ENCODE results near the gene PTCH2. TPM values are rescaled to one million over a fixed set of nuclear protein-coding genes. Genes with fewer than 3 reads are reported as not detected.

PTCH2 gene
- total and polyA plus RNA-seq, 2 of the 13 experiments (the other 11 are each of a cell fraction or from before 2014, with no cell fraction given) = 0.60 to 1.5 TPM

GRCh38 chr1:44835738-44836675 is 7.0 kb downstream of the PTCH2 start (continued):
- TF ChIP-seq, protein P1, sequence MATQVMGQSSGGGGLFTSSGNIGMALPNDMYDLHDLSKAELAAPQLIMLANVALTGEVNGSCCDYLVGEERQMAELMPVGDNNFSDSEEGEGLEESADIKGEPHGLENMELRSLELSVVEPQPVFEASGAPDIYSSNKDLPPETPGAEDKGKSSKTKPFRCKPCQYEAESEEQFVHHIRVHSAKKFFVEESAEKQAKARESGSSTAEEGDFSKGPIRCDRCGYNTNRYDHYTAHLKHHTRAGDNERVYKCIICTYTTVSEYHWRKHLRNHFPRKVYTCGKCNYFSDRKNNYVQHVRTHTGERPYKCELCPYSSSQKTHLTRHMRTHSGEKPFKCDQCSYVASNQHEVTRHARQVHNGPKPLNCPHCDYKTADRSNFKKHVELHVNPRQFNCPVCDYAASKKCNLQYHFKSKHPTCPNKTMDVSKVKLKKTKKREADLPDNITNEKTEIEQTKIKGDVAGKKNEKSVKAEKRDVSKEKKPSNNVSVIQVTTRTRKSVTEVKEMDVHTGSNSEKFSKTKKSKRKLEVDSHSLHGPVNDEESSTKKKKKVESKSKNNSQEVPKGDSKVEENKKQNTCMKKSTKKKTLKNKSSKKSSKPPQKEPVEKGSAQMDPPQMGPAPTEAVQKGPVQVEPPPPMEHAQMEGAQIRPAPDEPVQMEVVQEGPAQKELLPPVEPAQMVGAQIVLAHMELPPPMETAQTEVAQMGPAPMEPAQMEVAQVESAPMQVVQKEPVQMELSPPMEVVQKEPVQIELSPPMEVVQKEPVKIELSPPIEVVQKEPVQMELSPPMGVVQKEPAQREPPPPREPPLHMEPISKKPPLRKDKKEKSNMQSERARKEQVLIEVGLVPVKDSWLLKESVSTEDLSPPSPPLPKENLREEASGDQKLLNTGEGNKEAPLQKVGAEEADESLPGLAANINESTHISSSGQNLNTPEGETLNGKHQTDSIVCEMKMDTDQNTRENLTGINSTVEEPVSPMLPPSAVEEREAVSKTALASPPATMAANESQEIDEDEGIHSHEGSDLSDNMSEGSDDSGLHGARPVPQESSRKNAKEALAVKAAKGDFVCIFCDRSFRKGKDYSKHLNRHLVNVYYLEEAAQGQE (IDR thresholded peaks at IDR 0.05; ENCODE audit: borderline replicate concordance in 1 of 2, low read depth in 1 of 2, low read length in 2 of 2) = no peak
- no peak for TF ChIP-seq ZNF7 (CRISPR knock-in tag; IDR thresholded peaks at IDR 0.05)
- no peak for TF ChIP-seq BORCS8-MEF2B (CRISPR knock-in tag; IDR thresholded peaks at IDR 0.05)
- TF ChIP-seq NBN (conservative IDR thresholded peaks at IDR 0.05) = no peak
- TF ChIP-seq CREBL2 (CRISPR knock-in tag; IDR thresholded peaks at IDR 0.05; ENCODE audit: borderline replicate concordance) = no peak
- no peak for TF ChIP-seq U2AF1 (optimal IDR thresholded peaks at IDR 0.05; ENCODE audit: low read depth, low read length)
- no peak for TF ChIP-seq ZNF724P (CRISPR knock-in tag; IDR thresholded peaks at IDR 0.05; ENCODE audit: borderline replicate concordance)
- 0 out of 2 replicates have a peak, but pooled peaks have one; percentile 11 for TF ChIP-seq BCL6 (CRISPR knock-in tag; IDR thresholded peaks at IDR 0.05)
- TF ChIP-seq, protein P2, sequence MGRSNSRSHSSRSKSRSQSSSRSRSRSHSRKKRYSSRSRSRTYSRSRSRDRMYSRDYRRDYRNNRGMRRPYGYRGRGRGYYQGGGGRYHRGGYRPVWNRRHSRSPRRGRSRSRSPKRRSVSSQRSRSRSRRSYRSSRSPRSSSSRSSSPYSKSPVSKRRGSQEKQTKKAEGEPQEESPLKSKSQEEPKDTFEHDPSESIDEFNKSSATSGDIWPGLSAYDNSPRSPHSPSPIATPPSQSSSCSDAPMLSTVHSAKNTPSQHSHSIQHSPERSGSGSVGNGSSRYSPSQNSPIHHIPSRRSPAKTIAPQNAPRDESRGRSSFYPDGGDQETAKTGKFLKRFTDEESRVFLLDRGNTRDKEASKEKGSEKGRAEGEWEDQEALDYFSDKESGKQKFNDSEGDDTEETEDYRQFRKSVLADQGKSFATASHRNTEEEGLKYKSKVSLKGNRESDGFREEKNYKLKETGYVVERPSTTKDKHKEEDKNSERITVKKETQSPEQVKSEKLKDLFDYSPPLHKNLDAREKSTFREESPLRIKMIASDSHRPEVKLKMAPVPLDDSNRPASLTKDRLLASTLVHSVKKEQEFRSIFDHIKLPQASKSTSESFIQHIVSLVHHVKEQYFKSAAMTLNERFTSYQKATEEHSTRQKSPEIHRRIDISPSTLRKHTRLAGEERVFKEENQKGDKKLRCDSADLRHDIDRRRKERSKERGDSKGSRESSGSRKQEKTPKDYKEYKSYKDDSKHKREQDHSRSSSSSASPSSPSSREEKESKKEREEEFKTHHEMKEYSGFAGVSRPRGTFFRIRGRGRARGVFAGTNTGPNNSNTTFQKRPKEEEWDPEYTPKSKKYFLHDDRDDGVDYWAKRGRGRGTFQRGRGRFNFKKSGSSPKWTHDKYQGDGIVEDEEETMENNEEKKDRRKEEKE (IDR thresholded peaks at IDR 0.05) = no peak
- TF ChIP-seq ZBTB10 (CRISPR knock-in tag; IDR thresholded peaks at IDR 0.05; ENCODE audit: borderline replicate concordance) = no peak
- 0 out of 2 replicates have a peak, but pooled peaks have one; percentile 31 for TF ChIP-seq THAP11 (CRISPR knock-in tag; IDR thresholded peaks at IDR 0.05)
- 0 out of 2 replicates have a peak, but pooled peaks have one; percentile 24 for TF ChIP-seq ELF1 (CRISPR knock-in tag; IDR thresholded peaks at IDR 0.05)
- TF ChIP-seq ATF7-NPFF (CRISPR knock-in tag; IDR thresholded peaks at IDR 0.05; ENCODE audit: low read depth) = no peak
- TF ChIP-seq, protein P3, sequence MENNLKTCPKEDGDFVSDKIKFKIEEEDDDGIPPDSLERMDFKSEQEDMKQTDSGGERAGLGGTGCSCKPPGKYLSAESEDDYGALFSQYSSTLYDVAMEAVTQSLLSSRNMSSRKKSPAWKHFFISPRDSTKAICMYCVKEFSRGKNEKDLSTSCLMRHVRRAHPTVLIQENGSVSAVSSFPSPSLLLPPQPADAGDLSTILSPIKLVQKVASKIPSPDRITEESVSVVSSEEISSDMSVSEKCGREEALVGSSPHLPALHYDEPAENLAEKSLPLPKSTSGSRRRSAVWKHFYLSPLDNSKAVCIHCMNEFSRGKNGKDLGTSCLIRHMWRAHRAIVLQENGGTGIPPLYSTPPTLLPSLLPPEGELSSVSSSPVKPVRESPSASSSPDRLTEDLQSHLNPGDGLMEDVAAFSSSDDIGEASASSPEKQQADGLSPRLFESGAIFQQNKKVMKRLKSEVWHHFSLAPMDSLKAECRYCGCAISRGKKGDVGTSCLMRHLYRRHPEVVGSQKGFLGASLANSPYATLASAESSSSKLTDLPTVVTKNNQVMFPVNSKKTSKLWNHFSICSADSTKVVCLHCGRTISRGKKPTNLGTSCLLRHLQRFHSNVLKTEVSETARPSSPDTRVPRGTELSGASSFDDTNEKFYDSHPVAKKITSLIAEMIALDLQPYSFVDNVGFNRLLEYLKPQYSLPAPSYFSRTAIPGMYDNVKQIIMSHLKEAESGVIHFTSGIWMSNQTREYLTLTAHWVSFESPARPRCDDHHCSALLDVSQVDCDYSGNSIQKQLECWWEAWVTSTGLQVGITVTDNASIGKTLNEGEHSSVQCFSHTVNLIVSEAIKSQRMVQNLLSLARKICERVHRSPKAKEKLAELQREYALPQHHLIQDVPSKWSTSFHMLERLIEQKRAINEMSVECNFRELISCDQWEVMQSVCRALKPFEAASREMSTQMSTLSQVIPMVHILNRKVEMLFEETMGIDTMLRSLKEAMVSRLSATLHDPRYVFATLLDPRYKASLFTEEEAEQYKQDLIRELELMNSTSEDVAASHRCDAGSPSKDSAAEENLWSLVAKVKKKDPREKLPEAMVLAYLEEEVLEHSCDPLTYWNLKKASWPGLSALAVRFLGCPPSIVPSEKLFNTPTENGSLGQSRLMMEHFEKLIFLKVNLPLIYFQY (CRISPR knock-in tag; IDR thresholded peaks at IDR 0.05; ENCODE audit: borderline replicate concordance) = no peak

All from HepG2 (cell line).